GM12873 (cell line): ENCODE data around the gene KARS1.

Source experiments
- CTCF ChIP-seq: IDR thresholded peaks from 2 replicates; pipeline ENCODE4 v1.5.1; 2012; ENCODE audit warnings: low read depth, mild to moderate bottlenecking, moderate library complexity, low read length, control low read depth; ENCODE audit not compliant: insufficient read depth; ENCODE audit errors: missing control alignments

The KARS1 gene

DNA sequence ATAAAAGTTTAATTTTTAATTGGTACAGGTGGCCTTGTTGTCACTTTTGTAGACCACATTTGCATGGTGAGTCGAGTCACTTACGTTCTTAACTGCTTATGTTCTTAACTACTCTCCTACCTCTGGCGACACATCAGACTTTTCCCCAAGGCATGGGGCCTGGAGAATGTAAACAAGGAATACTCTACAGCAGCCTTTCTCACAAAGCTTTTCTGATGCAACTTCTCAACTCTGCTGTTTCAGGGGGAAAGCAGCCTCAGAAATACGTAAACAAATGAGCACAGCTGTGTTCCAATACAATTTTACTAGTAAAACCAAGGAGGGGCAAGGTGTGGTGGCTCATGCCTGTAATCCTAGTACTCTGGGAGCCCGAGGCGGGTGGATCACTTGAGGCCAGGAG, 6.9 kb downstream of the KARS1 start:
- TF ChIP-seq CTCF = no peak

DNA sequence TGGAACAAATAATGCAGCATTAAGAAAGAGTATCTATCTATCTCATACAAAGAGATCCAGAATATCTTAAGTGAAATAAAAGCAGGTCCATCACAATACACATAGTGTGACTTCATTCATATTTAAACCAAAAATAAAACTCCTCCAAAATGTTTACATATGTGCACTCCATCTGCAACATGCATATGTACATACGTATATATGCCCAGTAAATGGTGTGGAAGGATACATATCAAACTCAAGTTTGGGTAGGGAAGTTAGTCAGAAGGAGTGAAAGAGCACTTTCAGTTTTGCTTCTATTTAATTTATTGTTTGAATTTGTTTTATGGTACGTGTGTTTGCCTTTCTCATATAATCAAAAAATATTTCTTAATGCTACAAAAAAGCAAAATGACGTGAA, 12.4 kb downstream of the KARS1 start:
- no peak for TF ChIP-seq CTCF

DNA sequence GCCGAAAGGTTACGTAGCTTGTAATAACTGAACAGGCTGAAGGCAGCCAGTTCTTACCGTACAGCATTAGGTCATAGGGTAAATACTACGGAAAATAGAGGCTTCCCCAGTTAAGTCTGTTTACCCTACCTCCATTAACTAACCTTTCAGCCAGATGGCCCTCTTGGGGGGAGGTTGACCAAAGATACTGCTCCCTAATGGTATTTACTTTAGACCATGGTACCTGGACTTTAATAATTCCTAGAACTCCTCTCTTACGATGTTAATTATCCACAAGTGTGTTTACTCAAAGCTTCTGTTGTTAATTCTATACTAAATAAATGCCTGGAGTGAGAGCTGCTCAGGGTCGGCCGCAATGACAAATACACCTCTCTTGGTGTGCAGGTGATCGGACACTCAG, 14.6 kb downstream of the KARS1 start:
- TF ChIP-seq CTCF = no peak

GRCh38 chr16:75630052-75630451, 17.4 kb downstream of the KARS1 start:
- no peak for TF ChIP-seq CTCF

DNA sequence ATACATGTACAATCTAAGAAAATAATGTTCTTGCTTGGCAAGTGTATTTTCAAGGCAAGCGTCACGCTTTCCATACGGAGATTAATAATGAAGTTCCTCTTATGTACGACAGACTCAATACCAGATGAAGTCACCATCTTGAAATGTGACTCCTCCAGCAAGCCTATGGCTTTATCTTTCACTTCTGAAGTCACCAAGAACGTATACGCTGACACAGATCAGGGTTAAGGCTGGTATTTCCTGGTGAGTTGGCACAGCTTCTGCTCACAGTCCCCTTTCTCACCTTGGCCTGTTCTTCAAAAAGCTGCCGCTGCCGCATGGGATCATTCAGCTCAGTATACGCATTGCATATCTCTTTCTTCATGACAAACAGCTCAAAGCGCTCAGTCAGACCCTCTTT, 18.3 kb downstream of the KARS1 start:
- no peak for TF ChIP-seq CTCF

DNA sequence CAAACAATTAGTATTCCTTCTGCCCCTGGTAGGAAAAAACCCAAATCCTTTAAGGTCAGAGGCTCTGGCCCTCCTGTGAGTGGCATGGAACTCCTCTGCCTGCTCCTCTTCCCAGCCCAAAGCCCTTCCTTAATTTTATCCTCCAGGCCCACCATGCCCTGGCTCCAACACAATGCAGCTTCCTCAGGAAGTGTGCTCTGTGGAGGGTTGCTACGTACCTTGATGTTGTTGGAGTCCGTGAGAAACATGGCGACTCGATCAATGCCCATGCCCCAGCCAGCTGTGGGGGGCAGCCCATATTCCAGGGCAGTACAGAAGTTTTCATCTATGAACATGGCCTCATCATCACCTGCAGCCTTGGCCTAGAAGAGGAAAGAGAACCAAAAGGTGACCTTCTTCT, 19.1 kb downstream of the KARS1 start:
- no peak for TF ChIP-seq CTCF

DNA sequence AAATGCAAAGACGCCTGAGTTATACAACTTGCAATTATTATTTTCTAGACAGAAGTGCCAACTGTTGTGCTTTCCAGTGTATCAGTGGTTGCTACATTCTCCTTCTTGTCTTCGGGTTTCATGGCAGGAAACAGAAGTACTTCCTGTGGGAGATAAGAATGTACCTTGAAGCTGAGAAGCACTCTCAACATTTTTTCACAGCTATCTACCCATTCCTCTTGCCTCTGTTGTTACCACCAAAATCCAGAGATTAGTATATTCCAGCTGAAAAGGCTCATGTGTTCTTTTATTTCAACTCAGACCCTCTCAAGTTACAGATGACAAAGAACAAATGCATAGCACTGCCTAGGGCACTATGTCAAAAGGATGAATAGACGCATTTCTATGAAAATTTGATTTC, 19.6 kb downstream of the KARS1 start:
- TF ChIP-seq CTCF = no peak

DNA sequence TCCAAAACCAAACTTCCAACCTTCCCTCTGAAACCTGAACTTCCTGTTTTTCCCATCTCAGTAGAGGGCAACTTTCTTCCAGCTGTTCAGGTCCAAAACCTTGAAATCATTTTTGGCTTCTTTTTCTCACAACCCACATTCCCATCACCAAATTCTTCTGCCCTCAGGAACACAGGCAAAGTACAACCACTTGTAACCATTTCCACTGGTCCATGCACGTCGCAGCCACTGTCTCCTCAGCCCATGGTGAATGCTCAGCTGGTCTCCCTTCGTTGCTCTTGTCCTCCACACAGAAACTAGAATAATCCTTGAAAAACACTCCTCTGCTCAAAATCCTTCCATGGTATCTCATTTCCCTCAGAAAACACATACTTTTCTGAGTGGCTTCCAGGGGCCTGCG, 20.7 kb downstream of the KARS1 start:
- no peak for TF ChIP-seq CTCF
